Right renal cortex interstitium (tissue), 3 donors: Measurements from ENCODE around the gene ACTR1A. TPM values are rescaled to one million over a fixed set of nuclear protein-coding genes. Genes with fewer than 3 reads are reported as not detected.

Experiments
- DNase-seq, 3 donors: peaks; one replicate each; pipeline ENCODE4 v3.0.0-alpha.2; 2013; ENCODE audit warnings: low read depth in 3 of 3, low spot score in 2 of 3
- polyA plus RNA-seq, 3 donors: library from polyadenylated mRNA; unstranded; fragments of 120-200 nt; gene quantifications; one replicate each; pipeline ENCODE4 v1.2.1, GENCODE V29; 2013; ENCODE audit not compliant: insufficient read length in 3 of 3

Gene ACTR1A
- polyA plus RNA-seq, 3 donors = 87.7 to 90.1 (median 89.2) TPM

DNA sequence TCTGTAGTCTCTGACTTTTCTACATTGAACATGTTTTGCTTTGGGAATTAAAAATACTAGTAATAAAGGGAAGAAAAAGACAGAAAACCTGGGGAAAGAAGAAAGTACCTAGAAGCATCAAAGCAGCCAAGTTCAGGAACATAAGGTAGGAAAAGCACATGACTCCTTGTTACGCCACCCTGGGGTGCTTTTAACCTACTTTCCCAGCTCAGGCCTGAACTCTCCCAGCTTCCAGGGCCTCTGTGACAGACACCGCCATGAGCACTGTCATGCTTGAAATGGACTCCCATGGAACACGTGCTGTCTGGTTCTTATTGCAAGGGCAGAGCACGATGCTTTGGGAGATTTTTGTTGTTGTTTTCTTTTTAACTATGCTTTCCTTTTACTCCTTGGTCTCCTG lies 11.4 kb downstream of the ACTR1A start:
- no peak for DNase-seq

DNA sequence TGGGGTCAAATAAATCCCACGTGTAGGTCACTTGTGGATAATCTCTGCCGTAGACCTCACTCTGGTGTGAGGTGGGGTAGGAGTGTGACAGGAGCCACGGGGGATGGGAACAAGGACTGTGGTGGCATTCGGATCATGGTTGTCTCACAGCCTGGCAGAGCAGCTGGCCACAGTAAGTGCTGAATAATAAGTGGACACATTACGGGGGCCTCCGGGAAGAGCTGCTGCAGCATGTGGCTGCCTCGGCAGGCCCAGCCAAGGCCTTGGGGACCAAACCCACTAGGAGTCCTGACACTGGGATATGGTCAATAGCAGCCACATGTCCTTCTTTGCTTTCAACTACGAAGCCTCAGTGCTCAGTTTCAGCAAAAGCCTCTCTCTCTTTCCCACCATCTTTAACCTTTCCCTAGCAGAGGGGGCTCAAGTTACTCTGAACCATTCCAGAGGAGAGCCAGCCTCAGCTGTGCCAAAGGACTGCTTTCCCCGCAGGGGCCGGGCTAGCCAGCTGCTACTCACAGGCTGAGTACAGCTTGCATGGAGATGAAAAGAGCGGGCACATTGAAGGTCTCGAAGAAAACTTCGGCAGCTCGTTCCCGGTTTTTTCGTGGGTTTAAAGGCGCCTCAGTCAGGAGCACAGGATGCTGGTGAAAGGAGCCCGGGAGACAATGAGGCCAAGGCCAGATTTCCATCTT lies 17.3 kb downstream of the ACTR1A start:
- no peak for DNase-seq

DNA sequence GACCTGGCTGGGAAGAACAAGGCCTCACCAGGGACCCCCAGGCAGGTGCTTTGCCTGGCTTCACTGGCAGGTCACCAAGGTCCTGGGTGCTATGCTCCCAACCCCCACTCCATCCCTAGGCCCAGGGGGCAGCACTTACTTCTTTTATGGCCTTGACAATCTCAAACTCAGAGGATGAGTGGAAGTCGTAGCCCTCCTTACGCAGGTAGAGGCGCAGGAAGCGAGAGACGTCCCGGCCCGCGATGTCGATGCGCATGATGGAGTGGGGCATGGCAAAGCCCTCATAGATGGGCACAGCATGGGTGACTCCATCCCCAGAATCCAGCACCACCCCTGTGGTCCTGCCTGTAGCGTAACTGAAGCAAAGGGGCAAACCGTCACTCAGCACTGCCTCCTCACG lies 18.5 kb downstream of the ACTR1A start:
- no peak for DNase-seq

DNA sequence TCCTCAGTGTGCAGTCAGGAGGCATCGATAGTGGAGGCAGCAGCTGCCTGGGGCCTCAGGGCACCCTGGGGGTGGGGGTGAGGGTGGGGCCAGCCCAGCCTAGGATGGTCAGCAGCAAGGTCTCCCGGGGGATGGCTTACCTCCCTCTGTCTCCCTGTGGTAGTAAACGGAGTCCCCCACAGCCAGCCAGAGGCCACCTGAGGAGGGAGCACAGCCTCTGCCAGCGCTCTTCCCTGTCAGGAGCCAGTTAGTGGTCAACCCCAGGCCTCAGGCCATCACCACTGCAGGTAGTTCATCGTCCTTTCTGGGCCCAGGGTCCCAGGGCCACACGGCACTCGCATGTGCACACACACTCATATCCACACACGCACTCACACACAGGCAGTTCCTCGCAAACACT lies 22.1 kb downstream of the ACTR1A start:
- no peak for DNase-seq

DNA sequence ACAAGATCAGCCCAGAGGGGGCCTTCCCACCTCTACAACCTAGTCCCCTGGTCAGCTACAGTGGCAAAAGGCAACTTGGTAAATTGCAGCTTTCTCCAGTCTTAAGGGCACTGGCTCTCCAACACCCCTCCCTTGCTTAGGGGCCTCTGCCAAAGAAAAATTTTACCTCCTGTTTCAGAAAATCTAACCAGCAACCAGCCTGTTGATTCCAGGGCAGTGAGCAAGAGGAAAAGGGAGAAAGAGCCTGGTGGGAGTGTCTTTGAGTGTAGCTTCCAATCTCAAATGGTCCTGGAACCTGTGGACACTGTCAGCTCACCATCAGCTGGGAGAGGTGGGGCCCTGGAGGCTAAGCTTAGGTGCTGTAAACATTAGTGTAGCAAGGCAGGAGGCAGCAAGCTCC lies 22.9 kb downstream of the ACTR1A start:
- DNase-seq = no peak

DNA sequence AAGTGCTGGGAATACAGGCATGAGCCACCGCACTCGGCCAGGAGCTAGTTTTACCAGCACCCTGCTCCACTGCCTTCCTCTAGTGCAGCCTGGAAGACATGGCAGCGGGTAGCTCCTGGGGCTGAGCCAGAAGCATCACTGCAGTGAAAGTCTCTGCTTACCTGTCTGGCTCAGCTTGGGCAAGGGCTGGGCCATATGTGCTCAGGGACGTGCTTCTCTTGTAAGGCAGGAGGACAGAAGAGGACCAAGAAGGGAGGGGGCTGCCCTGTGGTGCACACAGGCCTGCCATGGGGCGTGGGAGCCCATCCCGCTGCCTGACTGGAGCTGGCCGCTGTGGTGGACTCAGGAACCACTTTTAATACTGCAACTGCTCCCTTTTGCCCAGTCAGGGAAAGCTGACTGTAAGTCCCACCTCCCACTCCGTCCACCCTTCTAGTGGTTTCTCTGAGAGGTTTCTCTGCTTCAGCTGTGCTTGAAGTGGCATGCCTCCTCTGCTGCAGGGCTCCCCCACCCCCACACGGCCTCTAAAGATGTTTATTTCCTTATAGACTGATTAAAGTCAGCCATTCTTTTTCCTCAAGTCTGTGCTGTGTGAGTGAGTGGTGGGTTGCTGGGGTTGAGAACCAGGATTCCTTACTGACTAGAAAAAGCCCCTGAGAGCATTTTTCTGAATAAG lies 25.9 kb downstream of the ACTR1A start:
- DNase-seq = no peak

DNA sequence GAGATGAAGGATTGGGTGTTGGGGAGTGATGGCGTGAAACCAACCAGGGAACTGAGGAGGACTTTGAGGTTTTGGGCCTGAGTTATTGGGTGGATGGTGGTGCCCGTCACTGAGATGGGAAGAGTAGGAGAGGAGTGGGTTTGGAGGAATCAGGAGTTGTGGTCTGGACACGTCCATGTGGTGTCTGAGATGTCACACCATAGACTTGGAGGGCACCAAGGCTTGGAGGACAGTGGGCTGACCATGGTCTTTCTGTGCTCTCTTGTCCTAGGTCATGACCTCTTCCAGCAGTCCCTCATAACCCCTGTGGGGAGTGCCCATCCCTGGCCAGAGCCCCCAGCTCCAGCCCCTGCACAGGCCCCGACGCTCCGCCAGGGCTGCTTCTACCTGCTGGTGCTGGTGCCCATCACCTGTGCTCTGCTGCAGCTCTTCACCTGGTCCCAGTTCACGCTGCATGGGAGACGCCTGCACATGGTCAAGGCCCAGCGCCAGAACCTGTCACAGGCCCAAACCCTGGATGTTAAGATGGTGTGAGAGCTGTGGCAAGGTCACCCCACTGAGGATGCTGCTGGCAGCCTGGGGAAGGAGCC lies 27.0 kb downstream of the ACTR1A start:
- DNase-seq = no peak

DNA sequence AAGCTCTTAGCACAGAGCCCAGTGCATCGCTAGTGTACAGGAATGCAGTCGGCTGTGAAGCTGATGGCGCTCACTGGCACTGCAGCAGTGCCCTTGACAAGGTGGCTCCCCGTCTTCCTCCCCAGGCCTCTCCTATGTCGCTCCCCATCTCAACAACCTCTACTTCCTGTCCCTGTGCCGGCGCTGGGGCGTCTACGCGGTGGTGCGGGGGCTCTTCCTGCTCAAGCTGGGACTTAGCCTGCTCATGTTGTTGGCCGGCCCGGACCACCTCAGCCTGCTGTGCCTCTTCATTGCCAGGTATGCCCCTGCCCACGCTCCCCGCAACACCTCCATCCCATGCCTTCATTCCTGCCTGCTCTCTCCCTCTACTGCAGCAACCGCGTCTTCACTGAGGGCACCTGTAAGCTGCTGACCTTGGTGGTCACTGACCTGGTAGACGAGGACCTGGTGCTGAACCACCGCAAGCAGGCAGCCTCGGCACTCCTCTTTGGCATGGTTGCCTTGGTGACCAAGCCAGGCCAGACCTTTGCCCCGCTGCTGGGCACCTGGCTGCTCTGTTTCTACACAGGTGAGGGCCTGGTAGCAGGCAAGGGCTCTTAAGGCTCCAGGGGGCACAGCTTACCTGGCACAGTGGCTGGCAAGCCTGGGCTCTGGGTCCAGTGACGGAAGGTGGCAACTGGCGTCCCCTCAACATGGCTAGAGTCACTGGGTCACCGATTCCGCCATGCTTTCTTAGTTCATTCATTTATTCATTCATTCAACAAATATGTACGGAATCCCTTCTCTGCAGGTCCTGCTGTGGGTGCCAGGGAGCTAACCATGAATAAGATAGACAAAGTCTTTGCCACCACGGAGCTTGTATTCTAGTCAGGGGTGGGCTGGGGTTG lies 28.8 kb downstream of the ACTR1A start:
- DNase-seq = no peak

DNA sequence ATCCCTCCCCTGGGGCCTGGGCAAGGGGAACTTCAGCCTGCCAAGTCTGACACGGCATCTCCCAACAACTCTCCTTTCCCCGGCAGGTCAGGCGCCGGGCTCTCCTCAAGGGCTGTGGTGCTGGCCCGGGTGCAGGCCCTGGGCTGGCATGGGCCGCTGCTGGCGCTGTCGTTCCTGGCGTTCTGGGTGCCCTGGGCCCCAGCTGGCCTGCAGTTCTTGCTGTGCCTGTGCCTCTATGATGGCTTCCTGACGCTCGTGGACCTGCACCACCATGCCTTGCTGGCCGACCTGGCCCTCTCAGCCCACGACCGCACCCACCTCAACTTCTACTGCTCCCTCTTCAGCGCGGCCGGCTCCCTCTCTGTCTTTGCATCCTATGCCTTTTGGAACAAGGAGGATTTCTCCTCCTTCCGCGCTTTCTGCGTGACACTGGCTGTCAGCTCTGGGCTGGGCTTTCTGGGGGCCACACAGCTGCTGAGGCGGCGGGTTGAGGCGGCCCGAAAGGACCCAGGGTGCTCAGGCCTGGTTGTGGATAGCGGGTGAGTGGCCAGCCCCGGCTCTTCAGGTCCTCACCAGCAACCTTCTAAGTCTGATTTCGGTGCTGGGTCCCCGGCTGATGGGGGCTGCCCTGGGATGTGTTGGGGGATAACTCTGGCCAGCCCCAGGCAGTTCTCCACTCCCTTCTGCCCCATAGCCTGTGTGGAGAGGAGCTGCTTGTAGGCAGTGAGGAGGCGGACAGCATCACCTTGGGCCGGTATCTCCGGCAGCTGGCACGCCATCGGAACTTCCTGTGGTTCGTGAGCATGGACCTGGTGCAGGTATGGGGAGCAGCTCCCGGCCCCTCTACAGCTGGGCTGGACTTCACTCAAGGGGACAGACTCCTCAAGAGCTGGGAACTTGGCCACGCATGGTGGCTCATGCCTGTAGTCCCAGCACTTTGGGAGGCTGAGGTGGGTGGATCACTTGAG lies 31.6 kb downstream of the ACTR1A start:
- DNase-seq = no peak

DNA sequence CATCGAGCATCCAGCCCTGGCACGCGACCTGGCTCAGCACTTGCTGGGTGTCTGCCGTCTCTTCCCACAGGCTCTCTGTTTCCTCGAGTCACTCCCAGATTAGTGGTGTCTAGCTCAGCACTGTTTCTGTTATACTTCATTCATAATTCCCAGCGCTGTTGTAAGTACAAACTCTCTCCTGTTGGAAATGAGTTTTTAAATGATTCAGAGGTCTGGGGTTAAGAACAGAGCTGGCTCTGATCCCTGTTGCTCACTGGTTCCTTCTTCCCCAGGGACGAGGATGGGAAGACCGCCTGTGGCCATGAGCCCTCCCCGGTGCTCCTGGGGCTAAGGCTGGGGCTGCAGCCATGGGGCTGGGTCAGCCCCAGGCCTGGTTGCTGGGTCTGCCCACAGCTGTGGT lies 33.8 kb downstream of the ACTR1A start:
- no peak for DNase-seq

DNA sequence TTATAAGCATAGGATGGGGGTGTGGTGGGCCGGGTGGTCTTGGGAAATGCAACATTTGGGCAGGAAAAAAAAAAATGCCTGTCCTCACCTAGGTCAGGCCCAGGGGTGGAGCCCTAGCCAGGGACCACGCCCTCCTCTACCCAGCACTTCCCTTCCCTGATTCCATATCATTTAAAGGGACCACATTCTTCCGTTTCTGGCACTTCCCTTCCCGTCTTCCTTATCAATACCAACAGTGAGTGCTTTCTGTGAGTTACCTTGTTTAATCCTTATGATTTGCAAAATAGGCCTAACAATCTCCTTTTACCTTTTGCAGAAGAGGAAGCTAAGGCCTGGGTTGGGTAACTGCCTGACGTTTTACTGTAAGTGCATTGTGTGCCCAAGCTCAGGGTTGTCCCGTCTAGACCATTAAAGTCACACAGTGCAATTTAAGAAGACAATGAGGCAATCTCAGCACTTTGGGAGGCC lies 34.5 kb downstream of the ACTR1A start:
- DNase-seq = no peak

DNA sequence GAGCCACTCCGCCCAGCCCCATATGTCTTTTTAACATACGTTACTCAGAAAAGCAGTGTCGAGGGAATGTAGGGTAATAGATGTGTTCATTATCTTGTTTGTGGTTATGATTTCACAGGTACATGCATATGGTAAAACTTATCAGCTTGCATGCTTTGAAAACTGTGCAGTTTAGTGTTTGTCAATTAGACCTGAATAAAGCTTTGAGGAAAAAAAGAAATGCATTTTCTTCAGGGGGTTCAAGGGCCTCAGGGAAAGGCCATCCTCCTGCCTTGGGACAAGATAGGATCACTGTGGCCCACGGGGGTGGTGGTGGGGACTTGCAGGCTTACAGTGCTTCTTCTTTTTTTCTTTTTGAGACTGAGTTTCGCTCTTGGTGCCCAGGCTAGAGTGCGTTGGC lies 35.2 kb downstream of the ACTR1A start:
- no peak for DNase-seq

DNA sequence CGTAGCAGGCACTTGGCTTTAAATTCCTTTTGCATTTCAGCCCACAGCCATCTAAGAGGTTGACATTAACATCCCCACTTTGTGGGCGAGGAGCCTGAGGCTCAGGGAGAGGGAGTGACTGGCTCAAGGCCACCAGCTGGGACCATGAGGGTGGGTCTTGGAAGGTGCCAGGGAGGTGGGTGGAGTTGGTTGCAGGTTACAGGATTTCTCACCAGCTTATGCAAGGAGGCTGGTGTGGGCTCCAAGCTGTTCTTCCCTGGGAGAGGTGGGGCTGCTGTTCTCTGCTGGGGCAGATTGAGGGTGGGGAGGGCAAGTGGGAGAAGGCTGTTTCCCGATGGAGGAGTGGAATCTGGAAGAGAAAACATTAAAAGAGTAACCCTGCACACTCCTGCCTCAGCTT lies 37.0 kb downstream of the ACTR1A start:
- no peak for DNase-seq

DNA sequence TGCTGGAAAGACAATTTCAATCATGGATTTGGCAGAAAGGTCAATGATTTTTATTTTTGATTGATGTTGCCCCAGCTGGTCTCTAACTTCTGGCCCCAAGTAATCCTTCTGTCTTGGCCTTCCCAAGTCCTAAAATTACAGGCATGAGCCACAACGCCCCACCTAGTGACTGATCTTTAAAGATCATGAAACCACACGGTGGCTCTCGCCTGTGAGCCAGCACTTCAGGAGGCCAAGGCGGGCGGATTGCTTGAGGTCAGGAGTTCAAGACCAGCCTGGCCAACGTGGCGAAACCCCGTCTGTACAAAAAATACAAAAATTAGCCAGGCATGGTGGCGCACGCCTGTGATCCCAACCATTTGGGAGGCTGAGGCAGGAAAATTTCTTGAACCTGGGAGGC lies 38.5 kb downstream of the ACTR1A start:
- DNase-seq = no peak

DNA sequence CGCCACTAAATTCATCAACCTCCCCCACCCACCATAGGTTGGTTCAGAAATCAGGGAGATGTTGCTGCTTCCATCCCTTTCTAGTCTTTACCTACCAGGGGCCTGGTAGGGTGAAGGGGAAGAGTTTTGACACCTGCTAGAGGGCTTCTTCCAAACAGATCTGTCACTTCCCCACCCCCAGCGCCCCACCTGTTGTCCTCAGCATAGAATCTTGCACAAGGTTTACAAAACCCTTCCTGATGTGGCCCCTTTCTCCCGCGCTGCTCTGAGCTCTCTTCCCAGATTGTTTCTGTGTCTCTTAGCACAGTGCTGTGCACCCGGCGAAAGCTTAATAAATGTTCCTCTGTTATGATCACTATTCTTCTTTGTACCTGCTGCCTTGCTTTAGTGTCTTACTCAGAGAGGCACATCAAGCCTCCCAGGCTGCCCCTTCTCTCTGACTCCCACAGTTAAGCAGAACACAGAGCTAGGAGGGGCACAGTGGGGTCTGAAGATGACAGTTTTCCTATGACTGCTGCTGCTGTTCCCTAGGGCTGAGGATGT lies 39.9 kb downstream of the ACTR1A start:
- DNase-seq = no peak

DNA sequence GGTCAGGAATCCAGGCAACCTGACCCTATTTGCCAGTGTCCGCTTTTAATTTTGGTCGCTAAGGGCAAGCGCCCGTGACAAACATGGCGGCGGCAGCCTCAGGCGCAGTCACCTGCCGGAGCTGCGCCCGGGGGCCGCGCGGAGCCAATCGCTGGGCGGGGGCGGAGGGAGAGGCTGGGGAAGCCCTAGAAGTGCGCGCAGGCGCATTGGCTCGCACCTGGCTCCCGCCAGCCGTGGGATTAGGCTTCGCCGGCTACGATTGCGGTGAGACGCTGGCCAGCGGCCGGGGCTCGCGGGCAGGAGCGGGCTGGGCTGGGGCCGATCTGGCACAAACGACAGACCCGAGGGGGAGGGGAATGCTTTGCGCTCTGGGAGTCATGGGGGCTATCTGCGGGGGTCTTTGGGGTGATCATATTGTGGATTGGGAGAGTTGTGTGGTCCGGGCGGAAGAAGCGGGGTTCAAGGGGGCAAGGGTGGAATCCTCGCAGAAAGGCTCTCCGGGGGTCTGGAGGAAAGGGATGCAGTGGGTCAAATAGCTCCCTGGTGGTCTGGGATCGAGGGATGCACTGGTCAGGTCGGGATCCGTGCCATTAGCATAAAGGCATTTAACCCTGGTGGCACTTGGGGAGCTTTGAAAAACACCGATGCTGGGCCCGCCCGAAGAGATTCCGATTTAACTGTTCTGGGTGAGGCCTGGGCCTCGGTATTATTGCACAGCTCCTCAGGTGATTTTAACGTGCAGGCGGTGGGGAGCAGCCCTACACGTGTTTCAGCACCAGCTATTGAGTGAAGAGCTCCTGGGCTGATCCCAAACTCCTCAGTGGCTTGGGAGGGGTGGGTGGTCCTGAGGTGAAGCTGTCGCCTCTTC lies 41.1 kb downstream of the ACTR1A start:
- peak in 2 of 3 donors; percentile 73 to 82 for DNase-seq

DNA sequence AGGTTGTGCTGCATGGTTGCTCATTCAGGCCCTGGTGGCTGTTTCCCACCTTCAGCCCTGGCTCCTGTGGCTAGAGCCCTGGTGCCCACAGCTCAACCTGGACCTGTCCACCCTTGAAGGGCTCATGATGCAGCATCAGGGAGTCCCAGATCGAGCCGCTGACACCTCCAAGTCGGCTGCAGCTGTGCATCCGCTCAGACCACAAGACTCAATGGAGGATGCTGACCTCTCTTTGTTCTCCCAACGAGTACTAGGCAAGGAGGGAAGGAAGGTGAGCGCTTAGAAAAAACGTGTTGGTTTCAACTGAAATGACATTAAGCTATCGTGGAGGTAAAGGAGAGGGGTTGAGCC lies 41.7 kb downstream of the ACTR1A start:
- DNase-seq = no peak

DNA sequence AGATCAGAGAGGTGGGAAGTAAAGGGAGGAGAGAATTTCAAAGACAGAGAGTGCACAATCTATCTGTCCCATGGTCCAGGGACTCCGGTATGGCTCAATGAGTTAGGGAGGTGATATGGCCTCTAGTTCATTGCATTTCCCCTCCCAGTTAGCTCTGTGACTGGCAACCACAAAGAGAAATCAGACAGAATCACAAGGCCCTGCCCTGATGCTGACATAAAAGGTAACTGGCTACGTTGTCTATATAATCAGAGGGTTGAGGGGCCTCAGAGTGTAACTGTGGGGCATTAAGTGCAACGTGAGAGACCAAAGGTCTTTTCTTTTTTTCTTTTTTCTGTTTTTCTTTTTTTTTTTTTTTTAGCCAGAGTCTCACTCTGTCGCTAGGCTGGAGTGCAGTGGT lies 43.9 kb downstream of the ACTR1A start:
- no peak for DNase-seq
